ENCODE data around the gene RNLS. TPM values are rescaled to one million over a fixed set of nuclear protein-coding genes. Genes with fewer than 3 reads are reported as not detected.

RNLS gene
- total RNA-seq, 1 experiment from 2014 or later: 8.1 TPM

- CTCF ChIA-PET: no interaction called here
- TF ChIP-seq, protein P1, sequence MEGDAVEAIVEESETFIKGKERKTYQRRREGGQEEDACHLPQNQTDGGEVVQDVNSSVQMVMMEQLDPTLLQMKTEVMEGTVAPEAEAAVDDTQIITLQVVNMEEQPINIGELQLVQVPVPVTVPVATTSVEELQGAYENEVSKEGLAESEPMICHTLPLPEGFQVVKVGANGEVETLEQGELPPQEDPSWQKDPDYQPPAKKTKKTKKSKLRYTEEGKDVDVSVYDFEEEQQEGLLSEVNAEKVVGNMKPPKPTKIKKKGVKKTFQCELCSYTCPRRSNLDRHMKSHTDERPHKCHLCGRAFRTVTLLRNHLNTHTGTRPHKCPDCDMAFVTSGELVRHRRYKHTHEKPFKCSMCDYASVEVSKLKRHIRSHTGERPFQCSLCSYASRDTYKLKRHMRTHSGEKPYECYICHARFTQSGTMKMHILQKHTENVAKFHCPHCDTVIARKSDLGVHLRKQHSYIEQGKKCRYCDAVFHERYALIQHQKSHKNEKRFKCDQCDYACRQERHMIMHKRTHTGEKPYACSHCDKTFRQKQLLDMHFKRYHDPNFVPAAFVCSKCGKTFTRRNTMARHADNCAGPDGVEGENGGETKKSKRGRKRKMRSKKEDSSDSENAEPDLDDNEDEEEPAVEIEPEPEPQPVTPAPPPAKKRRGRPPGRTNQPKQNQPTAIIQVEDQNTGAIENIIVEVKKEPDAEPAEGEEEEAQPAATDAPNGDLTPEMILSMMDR (conservative IDR thresholded peaks at IDR 0.05; ENCODE audit: low read depth, low read length): no peak
- no peak for TF ChIP-seq EZH2 (IDR thresholded peaks at IDR 0.05; ENCODE audit: borderline replicate concordance, low read depth, low read length, poor library complexity, severe bottlenecking)
- no peak overlapping the region for H3K27ac ChIP-seq (ENCODE audit: low read depth, low read length, poor library complexity, severe bottlenecking)
- no peaks in the 10 kb centered on the region for H3K9me3 ChIP-seq (ENCODE audit: low read depth, low read length, poor library complexity, severe bottlenecking)
- intact Hi-C loops (cut with micrococcal nuclease; ENCODE audit: unreplicated experiment): no loop called here
- H3K4me1 ChIP-seq (ENCODE audit: insufficient read depth, low read length, poor library complexity, severe bottlenecking): no peaks in the 10 kb centered on the region
- H3K4me3 ChIP-seq (ENCODE audit: low read depth, low read length, poor library complexity, severe bottlenecking): no peak overlapping the region
- POLR2A ChIA-PET (ENCODE audit: low non-redundant PET): no interaction called here
- H3K36me3 ChIP-seq (ENCODE audit: insufficient read depth, low read length, poor library complexity, severe bottlenecking): no peaks in the 10 kb centered on the region
- BruUV-seq (replicated peaks): no TSS peak
- DNase-seq (ENCODE audit: low spot score): no peak
- H3K27me3 ChIP-seq (replicated peaks; ENCODE audit: insufficient read depth, low read depth, low read length, poor library complexity): no peaks in the 10 kb centered on the region
Measured at GRCh38 chr10:88456730-88457129, 126.4 kb downstream of the RNLS start.

- ChIA-PET POLR2A (ENCODE audit: low non-redundant PET) (no interaction called here), CTCF (no interaction called here)
- TF ChIP-seq EZH2 (IDR thresholded peaks at IDR 0.05; ENCODE audit: borderline replicate concordance, low read depth, low read length, poor library complexity, severe bottlenecking): no peak
- TF ChIP-seq, protein P1 (conservative IDR thresholded peaks at IDR 0.05; ENCODE audit: low read depth, low read length): no peak
- Histone ChIP-seq H3K4me3 (ENCODE audit: low read depth, low read length, poor library complexity, severe bottlenecking) (no peak overlapping the region), H3K36me3 (ENCODE audit: insufficient read depth, low read length, poor library complexity, severe bottlenecking) (no peaks in the 10 kb centered on the region), H3K27ac (ENCODE audit: low read depth, low read length, poor library complexity, severe bottlenecking) (no peak overlapping the region), H3K4me1 (ENCODE audit: insufficient read depth, low read length, poor library complexity, severe bottlenecking) (no peaks in the 10 kb centered on the region), H3K27me3 (replicated peaks; ENCODE audit: insufficient read depth, low read depth, low read length, poor library complexity) (no peaks in the 10 kb centered on the region), H3K9me3 (ENCODE audit: low read depth, low read length, poor library complexity, severe bottlenecking) (no peaks in the 10 kb centered on the region)
- intact Hi-C loops (cut with micrococcal nuclease; ENCODE audit: unreplicated experiment): no loop called here
- DNase-seq (ENCODE audit: low spot score): no peak
- BruUV-seq (replicated peaks): no TSS peak
Measured at GRCh38 chr10:88455831-88456230, 127.3 kb downstream of the RNLS start.

GRCh38 chr10:88450201-88450600 is 132.9 kb downstream of the RNLS start:
- H3K27me3 ChIP-seq (replicated peaks; ENCODE audit: insufficient read depth, low read depth, low read length, poor library complexity): no peaks in the 10 kb centered on the region
- no peaks in the 10 kb centered on the region for H3K9me3 ChIP-seq (ENCODE audit: low read depth, low read length, poor library complexity, severe bottlenecking)
- ChIA-PET CTCF (no interaction called here), POLR2A (ENCODE audit: low non-redundant PET) (no interaction called here)
- DNase-seq (ENCODE audit: low spot score): no peak
- no TSS peak for BruUV-seq (replicated peaks)
- no peaks in the 10 kb centered on the region for H3K4me1 ChIP-seq (ENCODE audit: insufficient read depth, low read length, poor library complexity, severe bottlenecking)
- H3K36me3 ChIP-seq (ENCODE audit: insufficient read depth, low read length, poor library complexity, severe bottlenecking): no peaks in the 10 kb centered on the region
- no peak overlapping the region for H3K4me3 ChIP-seq (ENCODE audit: low read depth, low read length, poor library complexity, severe bottlenecking)
- intact Hi-C loops (cut with micrococcal nuclease; ENCODE audit: unreplicated experiment): no loop called here
- H3K27ac ChIP-seq (ENCODE audit: low read depth, low read length, poor library complexity, severe bottlenecking): no peak overlapping the region
- TF ChIP-seq EZH2 (IDR thresholded peaks at IDR 0.05; ENCODE audit: borderline replicate concordance, low read depth, low read length, poor library complexity, severe bottlenecking): no peak
- TF ChIP-seq, protein P1 (conservative IDR thresholded peaks at IDR 0.05; ENCODE audit: low read depth, low read length): no peak

Data from A673 (cell line).